K562 (cell line): ENCODE results near the gene CELF4. TPM values are rescaled to one million over a fixed set of nuclear protein-coding genes. Genes with fewer than 3 reads are reported as not detected.

Experiments used
- FIP1L1 ChIP-seq: fragments of 200-400 bp; formaldehyde crosslinking; IDR thresholded peaks from 2 replicates; pipeline ENCODE4 v1.6.1; 2018; ENCODE audit warnings: mild to moderate bottlenecking, low read depth, low read length; ENCODE audit not compliant: poor library complexity, severe bottlenecking
- FUS ChIP-seq: fragments of 200-400 bp; formaldehyde crosslinking; optimal IDR thresholded peaks from 2 replicates; pipeline ENCODE3; 2017; ENCODE audit warnings: low read depth, low read length
- HMGN3 ChIP-seq: IDR thresholded peaks from 2 replicates; pipeline ENCODE4 v1.6.1; 2011; ENCODE audit warnings: borderline replicate concordance, low read depth, mild to moderate bottlenecking, mixed read lengths, low read length; ENCODE audit not compliant: insufficient read length; ENCODE audit errors: extremely low read depth
- MCM3 ChIP-seq: fragments of 450-650 bp; IDR thresholded peaks from 2 replicates; pipeline ENCODE4 v1.6.1; 2016
- MYC ChIP-seq, 2 experiments: fragments of 250-450 bp in 1 of 2; sonication (Bioruptor Pico) in 1 of 2; IDR thresholded peaks; 2 replicates each; pipeline versions ENCODE4 v1.5.1 to v1.6.1; 2012 to 2021; ENCODE audit warnings: low read depth in 2 of 2, borderline replicate concordance in 1 of 2, improper control_type of control experiment in 1 of 2, low read length in 1 of 2, mild to moderate bottlenecking in 1 of 2, moderate library complexity in 1 of 2
- NFIX ChIP-seq: fragments of 250-450 bp; sonication (Bioruptor Pico); IDR thresholded peaks from 2 replicates; pipeline ENCODE4 v1.4.0; 2020; ENCODE audit warnings: low read depth, mild to moderate bottlenecking, moderate library complexity
- SIX5 ChIP-seq, 2 experiments: IDR thresholded peaks; 2 replicates each; pipeline ENCODE4 v1.6.1; 2011; ENCODE audit warnings: low read length in 2 of 2, borderline replicate concordance in 1 of 2, low read depth in 1 of 2, mild to moderate bottlenecking in 1 of 2, moderate library complexity in 1 of 2; ENCODE audit not compliant: insufficient read depth in 1 of 2
- SOX6 ChIP-seq: fragments of 450-650 bp; IDR thresholded peaks from 2 replicates; pipeline ENCODE4 v1.6.1; 2014; ENCODE audit warnings: mild to moderate bottlenecking
- SP1 ChIP-seq: sonication (generic); formaldehyde crosslinking; IDR thresholded peaks from 2 replicates; pipeline ENCODE4 v1.8.1; 2022; ENCODE audit warnings: mild to moderate bottlenecking, missing genetic modification reagents
- SRSF1 ChIP-seq: fragments of 200-400 bp; formaldehyde crosslinking; IDR thresholded peaks from 2 replicates; pipeline ENCODE4 v1.6.1; 2017; ENCODE audit warnings: mild to moderate bottlenecking, low read depth, low read length, moderate library complexity
- STAT5A ChIP-seq: IDR thresholded peaks from 2 replicates; pipeline ENCODE4 v1.6.1; 2012; ENCODE audit warnings: low read length, inconsistent platforms, borderline replicate concordance
- ZNF3 ChIP-seq: fragments of 250-450 bp; sonication (Bioruptor Pico); IDR thresholded peaks from 2 replicates; pipeline ENCODE4 v1.5.0; 2021; ENCODE audit warnings: mild to moderate bottlenecking, moderate library complexity
- polyA plus RNA-seq, 8 experiments: library from polyadenylated mRNA; depleted of rRNA in 4 of 8; stranded (reverse) in 5 of 8; unstranded in 3 of 8; fragments of >200 nt; fragmentation: Nextera tagmentation in 2 of 8; fragmentation: Illumina TruSeq in 1 of 8; extraction: Ambion mirVana in 2 of 8; extraction: Trizol in 1 of 8; gene quantifications; 2 replicates each; pipeline versions ENCODE4 v1.2.1 to v1.2.3, GENCODE V29; 2011 to 2014; ENCODE audit warnings: inconsistent platforms in 1 of 8, missing spikeins in 1 of 8
- total RNA-seq, 7 experiments: library from RNA; depleted of rRNA in 6 of 7; stranded (reverse); fragments of >200 nt in 6 of 7; fragmentation: Illumina TruSeq in 2 of 7; extraction: Trizol in 2 of 7; gene quantifications; 2 replicates each; pipeline versions ENCODE4 v1.2.1 to v1.2.3, GENCODE V29; 2011 to 2021; ENCODE audit warnings: low replicate concordance in 1 of 7

CELF4 gene
- total and polyA plus RNA-seq, 9 of the 15 experiments (the other 6 are each of a cell fraction or from before 2014, with no cell fraction given), result 0.04 to 0.24 (median 0.07) TPM; not detected in 3

DNA sequence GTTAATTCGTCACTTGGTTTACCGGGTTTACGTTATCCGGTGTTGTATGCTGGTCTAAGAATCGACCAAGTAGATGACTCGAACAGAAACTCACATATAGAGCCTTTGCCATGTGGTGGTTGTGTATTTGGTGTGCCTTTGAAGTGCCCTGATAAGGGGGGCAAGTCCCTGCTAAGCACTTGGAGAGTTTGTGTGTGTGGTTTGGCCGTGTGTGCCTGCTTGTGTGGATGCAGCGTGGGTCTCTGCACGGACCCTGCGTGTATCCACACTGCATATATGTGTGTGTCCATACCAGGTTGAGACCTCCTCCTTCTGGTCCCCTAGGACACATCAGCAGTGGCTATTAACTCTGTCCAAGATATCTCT is 2.4 kb upstream of the CELF4 start (continued):
- no peak for TF ChIP-seq FIP1L1
- TF ChIP-seq ZNF3 (CRISPR knock-in tag), result no peak
- TF ChIP-seq MYC (IDR thresholded peaks at IDR 0.05; ENCODE audit: low read depth, low read length), result no peak
- no peak for TF ChIP-seq MYC (CRISPR knock-in tag; IDR thresholded peaks at IDR 0.05; ENCODE audit: borderline replicate concordance, low read depth)
- no peak for TF ChIP-seq STAT5A
- TF ChIP-seq MCM3, result no peak
- no peak for TF ChIP-seq NFIX (CRISPR knock-in tag)
- TF ChIP-seq SRSF1, result no peak
- no peak for TF ChIP-seq SOX6
- TF ChIP-seq SIX5 (IDR thresholded peaks at IDR 0.05; ENCODE audit: borderline replicate concordance in 1 of 2, insufficient read depth in 1 of 2, low read depth in 1 of 2, low read length in 2 of 2), result no peak
- no peak for TF ChIP-seq SP1
- no peak for TF ChIP-seq FUS
- no peak for TF ChIP-seq HMGN3
